Endothelial cell of umbilical vein (primary cell): ENCODE measurements around the gene ZIC2. TPM values are rescaled to one million over a fixed set of nuclear protein-coding genes. Genes with fewer than 3 reads are reported as not detected.

Experiments used
- BruUV-seq: library from RNA; stranded (reverse); fragments of 400-500 nt; replicated peaks from 2 replicates; lab custom pipeline; 2021; lab: Mats Ljungman, UMichigan
- CTCF ChIA-PET: fragments of 300-600, 350-600 bp; sonication (Branson Sonifier 250); formaldehyde crosslinking; loops from one replicate; lab custom pipeline; 2021; ENCODE audit warnings: antibody characterized with exemption, inconsistent platforms; lab: Charles Lee
- POLR2A ChIA-PET: fragments of 300-600, 350-600 bp; sonication (Branson Sonifier 250); formaldehyde crosslinking; loops from one replicate; lab custom pipeline; 2021; ENCODE audit warnings: antibody characterized with exemption, inconsistent platforms; lab: Charles Lee
- DNase-seq: peaks from one replicate; pipeline ENCODE4 v3.0.0-alpha.2; 2011; ENCODE audit warnings: low read depth, low spot score
- FAIRE-seq: peaks from 2 replicates; lab custom pipeline; 2011; peaks lifted over from hg19 to GRCh38; lab: Jason Lieb, UNC
- H2AFZ ChIP-seq: 2 replicates; pipeline ENCODE4 v1.6.0; 2012; ENCODE audit warnings: low read depth, low read length, control low read depth, inconsistent platforms
- H3K27ac ChIP-seq: 2 replicates; pipeline ENCODE4 v1.5.1; 2011; ENCODE audit warnings: low read depth, mild to moderate bottlenecking, control low read depth, low read length, moderate library complexity; ENCODE audit not compliant: insufficient read depth
- H3K27me3 ChIP-seq, 2 experiments: 2 replicates each; pipeline versions ENCODE4 v1.6.0 to v1.6.1; 2011; ENCODE audit warnings: low read length in 2 of 2, mixed read lengths in 1 of 2; ENCODE audit not compliant: control insufficient read depth in 2 of 2, insufficient read depth in 2 of 2
- H3K36me3 ChIP-seq, 2 experiments: 2 replicates in 1 of 2; 3 replicates in 1 of 2; pipeline ENCODE4 v1.5.1; 2011; ENCODE audit warnings: low read length in 2 of 2, mild to moderate bottlenecking in 1 of 2, moderate library complexity in 1 of 2; ENCODE audit not compliant: control insufficient read depth in 2 of 2, insufficient read depth in 2 of 2; ENCODE audit errors: extremely low read depth in 1 of 2
- H3K4me1 ChIP-seq: 3 replicates; pipeline ENCODE4 v1.5.1; 2011; ENCODE audit warnings: mild to moderate bottlenecking, low read length; ENCODE audit not compliant: control insufficient read depth, insufficient read depth; ENCODE audit errors: extremely low read depth
- H3K4me2 ChIP-seq: 2 replicates; pipeline ENCODE4 v1.6.1; 2011; ENCODE audit warnings: low read length, control low read depth, mixed read lengths; ENCODE audit not compliant: insufficient read depth
- H3K4me3 ChIP-seq, 3 experiments: fragments of 200-600 bp in 1 of 3; sonication (generic), shearing (Covaris generic) in 1 of 3; replicated peaks in 1 of 3; 2 replicates each; pipeline ENCODE4 v1.5.1; 2011 to 2016; ENCODE audit warnings: control low read depth in 3 of 3, low read length in 3 of 3, mild to moderate bottlenecking in 2 of 3, inconsistent platforms in 1 of 3, low read depth in 1 of 3, moderate library complexity in 1 of 3; ENCODE audit not compliant: insufficient read depth in 1 of 3
- H3K79me2 ChIP-seq: 2 replicates; pipeline ENCODE4 v1.6.0; 2012; ENCODE audit warnings: low read length, inconsistent platforms; ENCODE audit not compliant: control insufficient read depth, insufficient read depth
- H3K9ac ChIP-seq: replicated peaks from 2 replicates; pipeline ENCODE3; 2011; ENCODE audit warnings: low read length, control low read depth; ENCODE audit not compliant: insufficient read depth; ENCODE audit errors: extremely low read depth
- H3K9me1 ChIP-seq: replicated peaks from 3 replicates; pipeline ENCODE4 v1.6.0; 2011; ENCODE audit warnings: mild to moderate bottlenecking, low read length; ENCODE audit not compliant: control insufficient read depth, insufficient read depth; ENCODE audit errors: extremely low read depth
- H3K9me3 ChIP-seq: replicated peaks from 2 replicates; pipeline ENCODE4 v1.5.1; 2012; ENCODE audit warnings: low read length, inconsistent platforms; ENCODE audit not compliant: control insufficient read depth, insufficient read depth
- H4K20me1 ChIP-seq: replicated peaks from 2 replicates; pipeline ENCODE3; 2011; ENCODE audit warnings: mild to moderate bottlenecking, low read length; ENCODE audit not compliant: control insufficient read depth, insufficient read depth; ENCODE audit errors: extremely low read depth
- EZH2 ChIP-seq: IDR thresholded peaks from 2 replicates; pipeline ENCODE4 v1.6.1; 2012; ENCODE audit warnings: borderline replicate concordance, low read depth, mild to moderate bottlenecking, moderate library complexity, low read length, inconsistent platforms; ENCODE audit not compliant: severe bottlenecking
- GATA2 ChIP-seq: IDR thresholded peaks from 2 replicates; pipeline ENCODE4 v1.7.0; 2011; ENCODE audit warnings: low read depth, mild to moderate bottlenecking, moderate library complexity, mixed read lengths, low read length; ENCODE audit not compliant: insufficient read length, insufficient read depth
- JUN ChIP-seq: IDR thresholded peaks from 2 replicates; pipeline ENCODE4 v1.6.1; 2011; ENCODE audit warnings: borderline replicate concordance, low read depth; ENCODE audit not compliant: insufficient read length, insufficient read depth
- MYC ChIP-seq: IDR thresholded peaks from one replicate; pipeline ENCODE4 v1.6.1; 2011; ENCODE audit warnings: mild to moderate bottlenecking, low read depth, low read length
- POLR2A ChIP-seq: IDR thresholded peaks from 2 replicates; pipeline ENCODE4 v1.6.1; 2012; ENCODE audit warnings: low read depth, mild to moderate bottlenecking, control low read depth, low read length
- dilution Hi-C: fragments of 300-500 bp; cut with MboI; formaldehyde crosslinking; loops from one replicate; pipeline ENCODE4 v1.15.0; 2019; ENCODE audit warnings: low sequenced_read_pairs; ENCODE audit not compliant: extremely low pct_ligation_motif_present
- intact Hi-C: fragments of 100-400 bp; cut with micrococcal nuclease; formaldehyde crosslinking; loops from one replicate; pipeline ENCODE4 v1.10.0; 2022
- polyA plus RNA-seq, 4 experiments: library from polyadenylated mRNA; depleted of rRNA in 3 of 4; stranded (reverse) in 3 of 4; unstranded in 1 of 4; fragments of >200 nt; gene quantifications; 2 replicates each; pipeline versions ENCODE4 v1.2.1 to v1.2.3, GENCODE V29; 2011 to 2012; ENCODE audit warnings: missing spikeins in 1 of 4
- total RNA-seq: library from RNA; stranded (reverse); gene quantifications from 2 replicates; pipeline ENCODE4 v1.2.3, GENCODE V29; 2021
- TF ChIP-seq, protein P1 (sequence below): IDR thresholded peaks from 2 replicates; pipeline ENCODE4 v1.6.1; 2011; ENCODE audit not compliant: insufficient read depth, insufficient read length
- TF ChIP-seq, protein P2 (sequence below), 2 donors: IDR thresholded peaks; 1 replicate in 1 of 2; 2 replicates in 1 of 2; pipeline ENCODE4 v1.5.1; 2011; ENCODE audit warnings: low read length in 2 of 2, mild to moderate bottlenecking in 2 of 2, moderate library complexity in 2 of 2, control low read depth in 1 of 2, inconsistent platforms in 1 of 2, low read depth in 1 of 2; ENCODE audit not compliant: insufficient read depth in 1 of 2; ENCODE audit errors: extremely low read depth in 1 of 2

ZIC2 gene
- total and polyA plus RNA-seq, 2 donors (not counting 3 experiments of a cell fraction or from before 2014, with no cell fraction given) = 0.03 TPM; not detected in 1

- no TSS peak for BruUV-seq
- FAIRE-seq = no peak
- CTCF ChIA-PET = interaction anchor here (0.7 kb wide), 1 partner anchor 182 kb away, joined by 3 read pairs; no protein-coding TSS in a partner anchor
Observed at GRCh38 chr13:99947666-99948065, 33.9 kb upstream of the ZIC2 start.

More at GRCh38 chr13:99947666-99948065, 33.9 kb upstream of the ZIC2 start:
- no peaks in the 10 kb centered on the region for H3K9me1 ChIP-seq
- no peak overlapping the region for H3K4me3 ChIP-seq
- no peak overlapping the region for H3K4me2 ChIP-seq
- no peaks in the 10 kb centered on the region for H3K4me1 ChIP-seq
- no peaks in the 10 kb centered on the region for H3K79me2 ChIP-seq
- TF ChIP-seq, protein P1, sequence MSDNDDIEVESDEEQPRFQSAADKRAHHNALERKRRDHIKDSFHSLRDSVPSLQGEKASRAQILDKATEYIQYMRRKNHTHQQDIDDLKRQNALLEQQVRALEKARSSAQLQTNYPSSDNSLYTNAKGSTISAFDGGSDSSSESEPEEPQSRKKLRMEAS = no peak
- TF ChIP-seq EZH2 = no peak
- no peak for TF ChIP-seq JUN
- no peak for TF ChIP-seq POLR2A
- TF ChIP-seq, protein P2, sequence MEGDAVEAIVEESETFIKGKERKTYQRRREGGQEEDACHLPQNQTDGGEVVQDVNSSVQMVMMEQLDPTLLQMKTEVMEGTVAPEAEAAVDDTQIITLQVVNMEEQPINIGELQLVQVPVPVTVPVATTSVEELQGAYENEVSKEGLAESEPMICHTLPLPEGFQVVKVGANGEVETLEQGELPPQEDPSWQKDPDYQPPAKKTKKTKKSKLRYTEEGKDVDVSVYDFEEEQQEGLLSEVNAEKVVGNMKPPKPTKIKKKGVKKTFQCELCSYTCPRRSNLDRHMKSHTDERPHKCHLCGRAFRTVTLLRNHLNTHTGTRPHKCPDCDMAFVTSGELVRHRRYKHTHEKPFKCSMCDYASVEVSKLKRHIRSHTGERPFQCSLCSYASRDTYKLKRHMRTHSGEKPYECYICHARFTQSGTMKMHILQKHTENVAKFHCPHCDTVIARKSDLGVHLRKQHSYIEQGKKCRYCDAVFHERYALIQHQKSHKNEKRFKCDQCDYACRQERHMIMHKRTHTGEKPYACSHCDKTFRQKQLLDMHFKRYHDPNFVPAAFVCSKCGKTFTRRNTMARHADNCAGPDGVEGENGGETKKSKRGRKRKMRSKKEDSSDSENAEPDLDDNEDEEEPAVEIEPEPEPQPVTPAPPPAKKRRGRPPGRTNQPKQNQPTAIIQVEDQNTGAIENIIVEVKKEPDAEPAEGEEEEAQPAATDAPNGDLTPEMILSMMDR (IDR thresholded peaks at IDR 0.05; ENCODE audit: extremely low read depth in 1 of 2, insufficient read depth in 1 of 2, low read depth in 1 of 2, low read length in 2 of 2) = no peak
- TF ChIP-seq GATA2 = no peak
- TF ChIP-seq MYC = no peak
- no peaks in the 10 kb centered on the region for H3K9me3 ChIP-seq
- H3K27me3 ChIP-seq = peaks cover 2 to 14% of the 10 kb centered on the region in 2 experiments
- no peak overlapping the region for H2AFZ ChIP-seq
- POLR2A ChIA-PET = no interaction called here
- H3K27ac ChIP-seq = no peak overlapping the region
- no peaks in the 10 kb centered on the region for H4K20me1 ChIP-seq
- H3K36me3 ChIP-seq = no peaks in the 10 kb centered on the region
- DNase-seq = no peak
- no peak overlapping the region for H3K9ac ChIP-seq
- dilution Hi-C loops = no loop called here
- intact Hi-C loops = no loop called here
